Skeletal muscle satellite cell (primary cell): ENCODE data around the gene GUCY2D.

ENCODE experiments used
- H3K27me3 ChIP-seq: 2 replicates; pipeline ENCODE4 v1.7.0; 2013; ENCODE audit warnings: low read length; ENCODE audit not compliant: control insufficient read depth, insufficient read depth
- H3K36me3 ChIP-seq: 2 replicates; pipeline ENCODE4 v1.7.0; 2013; ENCODE audit warnings: mild to moderate bottlenecking, control low read depth, low read length; ENCODE audit not compliant: insufficient read depth
- H3K4me1 ChIP-seq: 2 replicates; pipeline ENCODE4 v1.7.0; 2013; ENCODE audit warnings: low read length; ENCODE audit not compliant: control insufficient read depth, insufficient read depth
- H3K4me2 ChIP-seq: 2 replicates; pipeline ENCODE4 v1.7.0; 2013; ENCODE audit warnings: mild to moderate bottlenecking, low read length
- H3K4me3 ChIP-seq: 2 replicates; pipeline ENCODE4 v1.7.0; 2013; ENCODE audit warnings: low read length
- H3K9ac ChIP-seq: 2 replicates; pipeline ENCODE4 v1.7.0; 2013; ENCODE audit warnings: mild to moderate bottlenecking, low read depth, low read length, moderate library complexity
- H3K9me3 ChIP-seq: replicated peaks from 2 replicates; pipeline ENCODE4 v1.7.0; 2013; ENCODE audit warnings: mild to moderate bottlenecking, control low read depth, low read length

Gene GUCY2D

DNA sequence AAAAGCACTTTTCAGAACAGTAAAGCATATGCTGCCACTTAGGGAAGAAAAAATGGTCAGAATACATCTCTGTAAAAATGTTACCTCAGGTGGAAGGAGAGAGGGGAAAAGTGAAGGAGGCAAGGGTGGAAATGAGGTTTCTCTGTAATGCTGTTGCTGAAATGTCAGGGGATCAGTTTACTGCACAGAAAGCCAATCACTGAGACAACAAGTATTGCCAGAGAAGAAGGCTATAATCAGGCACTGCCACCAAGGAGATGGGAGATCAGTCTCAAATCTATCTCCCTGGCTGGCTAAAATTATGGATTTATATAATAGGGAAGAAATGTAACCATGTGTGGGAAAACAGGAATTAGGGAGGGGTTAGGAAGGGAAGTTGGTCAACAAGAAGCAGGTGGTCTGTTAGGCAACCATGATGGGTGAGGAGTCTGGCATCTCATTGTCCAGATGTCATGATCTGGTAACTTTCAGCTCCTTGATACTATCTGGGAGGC lies 27.7 kb upstream of the GUCY2D start:
- Histone ChIP-seq H3K27me3 (no peaks in the 10 kb centered on the region), H3K9me3 (peaks cover 5% of the 10 kb centered on the region), H3K36me3 (no peaks in the 10 kb centered on the region), H3K9ac (no peak overlapping the region), H3K4me2 (no peak overlapping the region), H3K4me1 (no peaks in the 10 kb centered on the region), H3K4me3 (no peak overlapping the region)

- H3K9ac ChIP-seq: no peak overlapping the region
- H3K27me3 ChIP-seq: no peaks in the 10 kb centered on the region
- peaks cover 7% of the 10 kb centered on the region for H3K4me1 ChIP-seq
- no peaks in the 10 kb centered on the region for H3K36me3 ChIP-seq
- no peak overlapping the region for H3K4me2 ChIP-seq
- peaks cover 5% of the 10 kb centered on the region for H3K9me3 ChIP-seq
- H3K4me3 ChIP-seq: no peak overlapping the region
Measured at GRCh38 chr17:7977039-7977438, 25.4 kb upstream of the GUCY2D start.

DNA sequence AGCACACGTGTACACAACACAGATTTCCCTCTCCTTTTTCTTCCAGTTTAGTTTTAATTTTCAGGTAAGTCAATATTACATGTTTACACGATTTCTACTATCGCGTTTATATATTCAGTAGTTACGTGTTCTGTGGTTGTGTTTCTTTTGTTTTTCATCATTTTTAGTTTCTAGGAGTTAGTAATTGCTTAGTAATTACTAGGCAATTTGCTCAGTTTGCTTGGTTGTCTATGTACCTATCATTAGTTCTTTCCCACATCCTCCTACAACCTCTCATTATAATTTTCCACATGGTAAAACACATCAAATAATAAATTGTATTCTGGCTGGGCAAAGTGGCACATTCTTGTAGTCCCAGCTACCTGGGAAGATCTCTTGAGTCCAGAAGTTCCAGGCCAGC lies 24.6 kb upstream of the GUCY2D start:
- H3K27me3 ChIP-seq: no peaks in the 10 kb centered on the region
- peaks cover 5% of the 10 kb centered on the region for H3K9me3 ChIP-seq
- peaks cover 14% of the 10 kb centered on the region for H3K4me1 ChIP-seq
- no peak overlapping the region for H3K4me3 ChIP-seq
- no peaks in the 10 kb centered on the region for H3K36me3 ChIP-seq
- H3K9ac ChIP-seq: no peak overlapping the region
- H3K4me2 ChIP-seq: no peak overlapping the region

- H3K9ac ChIP-seq: peak overlapping the region; percentile 60
- no peaks in the 10 kb centered on the region for H3K9me3 ChIP-seq
- H3K4me2 ChIP-seq: peak overlapping the region; percentile 75
- H3K36me3 ChIP-seq: no peaks in the 10 kb centered on the region
- peaks cover 22% of the 10 kb centered on the region for H3K4me1 ChIP-seq
- H3K4me3 ChIP-seq: peak overlapping the region; percentile 43
- H3K27me3 ChIP-seq: no peaks in the 10 kb centered on the region
Measured at GRCh38 chr17:7982173-7982572, 20.2 kb upstream of the GUCY2D start.

DNA sequence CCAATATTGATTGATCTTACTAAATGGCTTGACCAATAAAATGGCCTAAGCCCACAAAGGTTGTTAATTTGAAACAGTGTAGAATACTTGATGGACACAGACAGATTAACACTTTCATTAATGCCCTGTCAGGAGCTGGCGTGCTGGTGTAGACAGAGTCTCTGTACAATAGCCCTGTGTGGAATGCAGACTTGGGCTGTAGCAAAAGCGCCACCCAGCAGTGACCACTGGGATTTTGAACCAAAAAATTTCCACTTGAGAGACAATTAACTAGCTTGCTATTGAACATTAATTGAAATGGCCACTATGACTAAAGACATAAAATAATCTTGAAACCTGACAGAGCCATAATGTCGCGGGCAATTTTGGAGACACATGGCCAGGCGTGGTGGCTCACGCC lies 19.7 kb upstream of the GUCY2D start:
- Histone ChIP-seq H3K4me2 (peak overlapping the region; percentile 75), H3K9me3 (no peaks in the 10 kb centered on the region), H3K4me3 (peak overlapping the region; percentile 43), H3K9ac (peak overlapping the region; percentile 60), H3K27me3 (no peaks in the 10 kb centered on the region), H3K4me1 (peaks cover 26% of the 10 kb centered on the region), H3K36me3 (no peaks in the 10 kb centered on the region)

GRCh38 chr17:7984904-7985303 lies 17.5 kb upstream of the GUCY2D start:
- H3K4me1 ChIP-seq: peaks cover 29% of the 10 kb centered on the region
- H3K4me2 ChIP-seq: no peak overlapping the region
- no peak overlapping the region for H3K4me3 ChIP-seq
- no peaks in the 10 kb centered on the region for H3K9me3 ChIP-seq
- H3K36me3 ChIP-seq: no peaks in the 10 kb centered on the region
- no peaks in the 10 kb centered on the region for H3K27me3 ChIP-seq
- no peak overlapping the region for H3K9ac ChIP-seq

- H3K4me2 ChIP-seq: peak overlapping the region; percentile 17
- no peak overlapping the region for H3K4me3 ChIP-seq
- H3K4me1 ChIP-seq: peaks cover 20% of the 10 kb centered on the region
- H3K36me3 ChIP-seq: no peaks in the 10 kb centered on the region
- H3K27me3 ChIP-seq: no peaks in the 10 kb centered on the region
- H3K9ac ChIP-seq: no peak overlapping the region
- no peaks in the 10 kb centered on the region for H3K9me3 ChIP-seq
Measured at GRCh38 chr17:7987112-7987893, 15.1 kb upstream of the GUCY2D start.

- Histone ChIP-seq H3K4me1 (peaks cover 14% of the 10 kb centered on the region), H3K9me3 (no peaks in the 10 kb centered on the region), H3K4me2 (no peak overlapping the region), H3K4me3 (no peak overlapping the region), H3K9ac (no peak overlapping the region), H3K27me3 (peaks cover 12% of the 10 kb centered on the region), H3K36me3 (no peaks in the 10 kb centered on the region)
Measured at GRCh38 chr17:7988750-7989178, 13.7 kb upstream of the GUCY2D start.

DNA sequence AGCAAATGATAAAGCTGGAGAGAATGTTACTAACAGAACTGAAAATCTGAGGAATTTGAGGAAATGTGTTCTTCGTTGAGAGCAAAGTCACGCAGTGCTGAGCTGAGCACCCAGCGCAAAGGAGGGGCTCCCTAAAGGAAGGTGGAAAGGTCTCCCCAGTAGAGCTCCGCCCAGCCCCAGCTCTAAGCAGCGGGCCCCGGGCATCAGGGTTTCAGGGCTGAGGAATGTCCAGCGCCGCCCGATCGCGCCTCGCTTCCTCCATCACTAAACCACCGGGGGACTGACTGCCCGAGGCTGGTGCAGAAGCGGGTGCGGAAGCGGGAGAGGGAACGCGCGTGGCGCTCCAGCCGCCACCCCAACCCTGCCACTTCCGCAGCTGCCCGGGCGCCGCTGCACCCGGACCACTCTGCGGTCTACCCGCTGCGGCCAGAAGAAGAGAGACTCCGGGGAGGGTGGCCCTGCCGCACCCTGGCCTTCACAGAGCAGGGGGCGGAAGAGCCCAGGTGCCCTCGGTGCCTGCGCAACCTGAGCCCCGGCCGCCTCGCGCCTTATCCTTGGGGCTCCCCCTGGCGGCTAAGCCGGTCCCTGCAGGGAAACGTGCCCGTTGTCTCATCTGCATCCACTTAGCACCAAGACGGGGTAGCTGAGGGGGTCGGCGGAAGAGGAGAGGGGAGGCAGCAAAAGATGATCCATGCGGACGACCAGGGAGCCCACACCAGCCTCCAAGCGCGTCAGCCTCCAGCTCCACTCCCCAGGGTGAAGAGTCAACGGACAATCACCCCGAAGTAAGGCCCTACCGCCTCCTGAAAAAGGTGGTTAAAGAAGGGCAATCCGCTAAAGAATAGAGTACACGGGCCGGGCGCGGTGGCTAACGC lies 12.4 kb upstream of the GUCY2D start:
- H3K4me3 ChIP-seq: peak overlapping the region; percentile 93
- H3K9ac ChIP-seq: peak overlapping the region; percentile 71
- H3K4me2 ChIP-seq: peak overlapping the region; percentile 99
- H3K9me3 ChIP-seq: no peaks in the 10 kb centered on the region
- peaks cover 22% of the 10 kb centered on the region for H3K27me3 ChIP-seq
- H3K4me1 ChIP-seq: peaks cover 14% of the 10 kb centered on the region
- no peaks in the 10 kb centered on the region for H3K36me3 ChIP-seq

DNA sequence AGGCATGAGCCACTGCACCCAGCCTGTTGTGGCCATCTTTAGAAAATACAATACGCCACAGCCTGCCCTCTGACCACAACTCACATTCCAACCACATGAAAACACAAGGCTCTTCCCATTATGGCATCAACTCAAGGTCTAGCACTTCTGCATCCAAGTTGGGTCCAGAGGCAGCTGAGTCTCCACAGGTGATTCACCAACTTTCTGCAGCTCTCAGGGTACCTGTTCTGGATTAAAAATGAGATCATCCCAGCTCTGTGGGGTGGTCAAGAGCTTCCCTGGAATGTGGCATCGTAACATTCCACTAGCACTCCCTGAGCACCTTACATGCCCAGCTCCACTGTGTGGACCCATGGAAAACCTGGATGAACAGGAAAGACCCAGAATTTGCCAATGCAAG lies 9.9 kb upstream of the GUCY2D start:
- Histone ChIP-seq H3K36me3 (no peaks in the 10 kb centered on the region), H3K4me1 (peaks cover 3% of the 10 kb centered on the region), H3K9me3 (no peaks in the 10 kb centered on the region), H3K9ac (no peak overlapping the region), H3K4me3 (no peak overlapping the region), H3K4me2 (no peak overlapping the region), H3K27me3 (peaks cover 35% of the 10 kb centered on the region)

GRCh38 chr17:7992924-7993323 lies 9.5 kb upstream of the GUCY2D start:
- Histone ChIP-seq H3K27me3 (peaks cover 35% of the 10 kb centered on the region), H3K9me3 (no peaks in the 10 kb centered on the region), H3K4me1 (peaks cover 3% of the 10 kb centered on the region), H3K4me3 (no peak overlapping the region), H3K4me2 (no peak overlapping the region), H3K36me3 (no peaks in the 10 kb centered on the region), H3K9ac (no peak overlapping the region)
